HG03460 (cell line): ENCODE data around the gene CRAT.
A peak's percentile ranks its signal among the peaks of the same experiment; 100 is the strongest.

ENCODE experiments used
- ATAC-seq: cut with Tn5 transposase; IDR thresholded peaks from one replicate; pipeline ENCODE4 v1.9.1; 2021; ENCODE audit not compliant: unreplicated experiment

The CRAT gene

GRCh38 chr9:129093602-129094386 is 16.8 kb downstream of the CRAT start:
- no peak for ATAC-seq

GRCh38 chr9:129089246-129089645 is 21.3 kb downstream of the CRAT start:
- ATAC-seq = no peak

GRCh38 chr9:129084087-129084486 is 26.5 kb downstream of the CRAT start:
- no peak for ATAC-seq

GRCh38 chr9:129081388-129081904 is 29.1 kb downstream of the CRAT start:
- ATAC-seq = no peak

GRCh38 chr9:129080601-129081387 is 29.8 kb downstream of the CRAT start, which contains the start of gene DOLPP1:
Gene DOLPP1, plus strand, starts transcription at chr9:129081111. Its CDS starts 21 bp downstream, at chr9:129081132.
- ATAC-seq = peak; percentile 89

- ATAC-seq = no peak
Measured at GRCh38 chr9:129080298-129080600, 30.3 kb downstream of the CRAT start.

- no peak for ATAC-seq
Measured at GRCh38 chr9:129079829-129080228, 30.8 kb downstream of the CRAT start.

- ATAC-seq = no peak
Measured at GRCh38 chr9:129078691-129079503, 31.7 kb downstream of the CRAT start.

- ATAC-seq = no peak
Measured at GRCh38 chr9:129077236-129077635, 33.4 kb downstream of the CRAT start.

GRCh38 chr9:129076640-129077037 is 34.0 kb downstream of the CRAT start:
- no peak for ATAC-seq

- ATAC-seq = no peak
Measured at GRCh38 chr9:129075996-129076639, 34.5 kb downstream of the CRAT start.

- ATAC-seq = no peak
Measured at GRCh38 chr9:129074106-129074505, 36.5 kb downstream of the CRAT start.

GRCh38 chr9:129073404-129073803 is 37.2 kb downstream of the CRAT start:
- ATAC-seq = no peak

GRCh38 chr9:129072171-129072570 is 38.4 kb downstream of the CRAT start:
- no peak for ATAC-seq

- ATAC-seq = no peak
Measured at GRCh38 chr9:129071526-129072126, 39.0 kb downstream of the CRAT start.

GRCh38 chr9:129070696-129071525 is 39.7 kb downstream of the CRAT start:
- no peak for ATAC-seq

- no peak for ATAC-seq
Measured at GRCh38 chr9:129069862-129070641, 40.5 kb downstream of the CRAT start.

GRCh38 chr9:129068990-129069861 is 41.4 kb downstream of the CRAT start:
- peak; percentile 77 for ATAC-seq
